Keratinocyte (primary cell): ENCODE measurements around the gene GRIN2C. TPM values are rescaled to one million over a fixed set of nuclear protein-coding genes. Genes with fewer than 3 reads are reported as not detected.

Source experiments
- DNase-seq: peaks from one replicate; pipeline ENCODE4 v3.0.0-alpha.2; 2011; ENCODE audit warnings: low read depth, missing footprints, low spot score
- FAIRE-seq: peaks from 2 replicates; lab custom pipeline; 2011; peaks lifted over from hg19 to GRCh38; lab: Jason Lieb, UNC
- H2AFZ ChIP-seq: 2 replicates; pipeline ENCODE4 v1.6.0; 2012; ENCODE audit warnings: low read length, control low read depth, inconsistent platforms; ENCODE audit not compliant: control insufficient read depth
- H3K27ac ChIP-seq: 2 replicates; pipeline ENCODE4 v1.5.1; 2011; ENCODE audit warnings: low read length; ENCODE audit not compliant: control insufficient read depth, insufficient read depth
- H3K27me3 ChIP-seq: 3 replicates; pipeline ENCODE4 v1.6.0; 2011; ENCODE audit warnings: low read length; ENCODE audit not compliant: control insufficient read depth, insufficient read depth; ENCODE audit errors: extremely low read depth
- H3K36me3 ChIP-seq, 2 experiments: 2 replicates in 1 of 2; 3 replicates in 1 of 2; pipeline ENCODE4 v1.5.1; 2011; ENCODE audit warnings: low read length in 2 of 2, mild to moderate bottlenecking in 1 of 2; ENCODE audit not compliant: control insufficient read depth in 2 of 2, insufficient read depth in 2 of 2; ENCODE audit errors: extremely low read depth in 1 of 2
- H3K4me1 ChIP-seq: 3 replicates; pipeline ENCODE4 v1.5.1; 2011; ENCODE audit warnings: low read length; ENCODE audit not compliant: control insufficient read depth, insufficient read depth; ENCODE audit errors: extremely low read depth
- H3K4me2 ChIP-seq: 3 replicates; pipeline ENCODE4 v1.6.0; 2011; ENCODE audit warnings: low read depth, low read length; ENCODE audit not compliant: control insufficient read depth, insufficient read depth; ENCODE audit errors: extremely low read depth
- H3K4me3 ChIP-seq, 3 experiments: fragments of 200-600 bp in 1 of 3; sonication (generic) in 1 of 3; 2 replicates in 2 of 3; 3 replicates in 1 of 3; pipeline ENCODE4 v1.5.1; 2011 to 2016; ENCODE audit warnings: low read length in 3 of 3, mild to moderate bottlenecking in 3 of 3, control low read depth in 2 of 3, inconsistent platforms in 1 of 3, low read depth in 1 of 3, mixed read lengths in 1 of 3, mixed run types in 1 of 3, moderate library complexity in 1 of 3; ENCODE audit not compliant: control insufficient read depth in 2 of 3, insufficient read depth in 2 of 3; ENCODE audit errors: extremely low read depth in 1 of 3
- H3K79me2 ChIP-seq: 2 replicates; pipeline ENCODE4 v1.6.0; 2012; ENCODE audit warnings: low read length; ENCODE audit not compliant: control insufficient read depth, insufficient read depth
- H3K9ac ChIP-seq: 3 replicates; pipeline ENCODE4 v1.6.0; 2011; ENCODE audit warnings: low read length; ENCODE audit not compliant: control insufficient read depth, insufficient read depth; ENCODE audit errors: extremely low read depth
- H3K9me1 ChIP-seq: 3 replicates; pipeline ENCODE4 v1.6.0; 2011; ENCODE audit warnings: low read length; ENCODE audit not compliant: control insufficient read depth, insufficient read depth; ENCODE audit errors: extremely low read depth
- H3K9me3 ChIP-seq: 2 replicates; pipeline ENCODE4 v1.5.1; 2012; ENCODE audit warnings: low read depth, low read length; ENCODE audit not compliant: control insufficient read depth
- H4K20me1 ChIP-seq: 3 replicates; pipeline ENCODE4 v1.6.0; 2011; ENCODE audit warnings: low read length; ENCODE audit not compliant: control insufficient read depth, insufficient read depth; ENCODE audit errors: extremely low read depth
- CTCF ChIP-seq, 3 experiments: IDR thresholded peaks in 1 of 3; conservative IDR thresholded peaks in 1 of 3; optimal IDR thresholded peaks in 1 of 3; 2 replicates in 2 of 3; 3 replicates in 1 of 3; pipeline versions ENCODE3 to v1.5.1; 2011; ENCODE audit warnings: low read length in 3 of 3, mild to moderate bottlenecking in 3 of 3, moderate library complexity in 2 of 3, control low read depth in 1 of 3, inconsistent platforms in 1 of 3; ENCODE audit not compliant: insufficient read depth in 2 of 3; ENCODE audit errors: extremely low read depth in 1 of 3
- EZH2 ChIP-seq: IDR thresholded peaks from one replicate; pipeline ENCODE4 v1.6.1; 2012; ENCODE audit warnings: inconsistent platforms, mild to moderate bottlenecking, low read length, moderate library complexity
- dilution Hi-C: fragments of 300-500 bp; cut with MboI; formaldehyde crosslinking; loops from one replicate; pipeline ENCODE4 v1.7.0; 2020; ENCODE audit warnings: low sequenced_read_pairs; ENCODE audit not compliant: extremely low pct_ligation_motif_present
- polyA plus RNA-seq, 5 experiments: library from polyadenylated mRNA; depleted of rRNA in 3 of 5; stranded (reverse) in 3 of 5; stranded (forward) in 1 of 5; unstranded in 1 of 5; fragments of >200 nt; gene quantifications; 1 replicate in 1 of 5; 2 replicates in 3 of 5; 3 replicates in 1 of 5; pipeline versions ENCODE4 v1.2.1 to v1.2.3, GENCODE V29; 2011 to 2012; ENCODE audit warnings: missing spikeins in 2 of 5, low read depth in 1 of 5, low replicate concordance in 1 of 5

GRIN2C gene
- polyA plus RNA-seq, 1 donor (not counting 4 experiments of a cell fraction or from before 2014, with no cell fraction given) = not detected

- H3K36me3 ChIP-seq = no peaks in the 10 kb centered on the region
- dilution Hi-C loops = no loop called here
Measured at GRCh38 chr17:74904687-74905409, 45.2 kb upstream of the GRIN2C start.

GRCh38 chr17:74903671-74904070, 44.0 kb upstream of the GRIN2C start:
- H3K27ac ChIP-seq = no peak overlapping the region
- no peaks in the 10 kb centered on the region for H3K27me3 ChIP-seq
- H3K9me1 ChIP-seq = no peaks in the 10 kb centered on the region
- DNase-seq (no peak), FAIRE-seq (no peak)
- no peaks in the 10 kb centered on the region for H3K4me1 ChIP-seq
- no peak overlapping the region for H3K4me3 ChIP-seq
- no peak overlapping the region for H2AFZ ChIP-seq
- H4K20me1 ChIP-seq = no peaks in the 10 kb centered on the region
- no peak for TF ChIP-seq EZH2
- no peak for TF ChIP-seq CTCF (optimal IDR thresholded peaks at IDR 0.05 in 1 of 3, IDR thresholded peaks at IDR 0.05 in 1 of 3, conservative IDR thresholded peaks at IDR 0.05 in 1 of 3; ENCODE audit: extremely low read depth in 1 of 3, insufficient read depth in 2 of 3, low read length in 3 of 3)
- no peak overlapping the region for H3K4me2 ChIP-seq
- H3K79me2 ChIP-seq = no peaks in the 10 kb centered on the region
- H3K9me3 ChIP-seq = no peaks in the 10 kb centered on the region
- no peaks in the 10 kb centered on the region for H3K36me3 ChIP-seq
- dilution Hi-C loops = no loop called here
- H3K9ac ChIP-seq = no peak overlapping the region

More at GRCh38 chr17:74904687-74905409, 45.2 kb upstream of the GRIN2C start:
- Histone ChIP-seq H3K27me3 (no peaks in the 10 kb centered on the region), H3K27ac (no peak overlapping the region), H3K4me3 (no peak overlapping the region), H3K9ac (no peak overlapping the region), H3K9me3 (no peaks in the 10 kb centered on the region), H3K79me2 (no peaks in the 10 kb centered on the region), H2AFZ (no peak overlapping the region), H3K4me1 (no peaks in the 10 kb centered on the region), H3K4me2 (no peak overlapping the region), H4K20me1 (no peaks in the 10 kb centered on the region), H3K9me1 (no peaks in the 10 kb centered on the region)
- TF ChIP-seq EZH2 = no peak
- TF ChIP-seq CTCF (optimal IDR thresholded peaks at IDR 0.05 in 1 of 3, IDR thresholded peaks at IDR 0.05 in 1 of 3, conservative IDR thresholded peaks at IDR 0.05 in 1 of 3; ENCODE audit: extremely low read depth in 1 of 3, insufficient read depth in 2 of 3, low read length in 3 of 3) = no peak
- FAIRE-seq (no peak), DNase-seq (no peak)
